PC-3 (cell line): ENCODE measurements around the gene CUEDC1.

ENCODE experiments used
- CTCF ChIP-seq: fragments of 300-600 bp; sonication (generic); conservative IDR thresholded peaks from 2 replicates; pipeline ENCODE4 v1.5.1; 2017; ENCODE audit warnings: antibody characterized with exemption, low read depth, mild to moderate bottlenecking, low read length
- EZH2 ChIP-seq: fragments of 300-600 bp; sonication (generic); IDR thresholded peaks from one replicate; pipeline ENCODE4 v1.6.1; 2017; ENCODE audit warnings: antibody characterized with exemption, mild to moderate bottlenecking, low read length; ENCODE audit not compliant: unreplicated experiment
- EZH2phosphoT487 ChIP-seq: fragments of 300-600 bp; sonication (generic); IDR thresholded peaks from 2 replicates; pipeline ENCODE4 v1.6.1; 2018; ENCODE audit warnings: mild to moderate bottlenecking, antibody characterized with exemption, low read length, borderline replicate concordance

- TF ChIP-seq CTCF (no peak), EZH2phosphoT487 (no peak), EZH2 (no peak)
Measured at GRCh38 chr17:57877803-57878377, 77.3 kb downstream of the CUEDC1 start.
